Measurements from ENCODE around the gene PPL. TPM values are rescaled to one million over a fixed set of nuclear protein-coding genes. Genes with fewer than 3 reads are reported as not detected.

Gene PPL
- total RNA-seq, 1 experiment from 2014 or later = 56.4 TPM

GRCh38 chr16:4882633-4883285, 54.2 kb downstream of the PPL start:
- CTCF ChIA-PET = no interaction called here
- no peak for TF ChIP-seq EGR1 (IDR thresholded peaks at IDR 0.05; ENCODE audit: low read depth)
- TF ChIP-seq ZBTB33 (IDR thresholded peaks at IDR 0.05; ENCODE audit: extremely low read depth, insufficient replicate concordance, low read length) = peak; percentile 16
- no peak for TF ChIP-seq EZH2 (IDR thresholded peaks at IDR 0.05)
- TF ChIP-seq EZH2phosphoT487 (IDR thresholded peaks at IDR 0.05; ENCODE audit: borderline replicate concordance) = no peak
- no peak for TF ChIP-seq REST (IDR thresholded peaks at IDR 0.05; ENCODE audit: low read depth)
- TF ChIP-seq POLR2A (IDR thresholded peaks at IDR 0.05; ENCODE audit: borderline replicate concordance, extremely low read depth, insufficient read depth, insufficient read length) = no peak
- peak; percentile 67 for TF ChIP-seq FOSL1 (IDR thresholded peaks at IDR 0.05; ENCODE audit: low read depth)
- TF ChIP-seq SP1 (IDR thresholded peaks at IDR 0.05; ENCODE audit: low read depth) = peak; percentile 83
- peak; percentile 95 for TF ChIP-seq SIN3A (IDR thresholded peaks at IDR 0.05; ENCODE audit: low read depth)
- TF ChIP-seq CEBPB (IDR thresholded peaks at IDR 0.05; ENCODE audit: low read depth) = peak; percentile 70
- TF ChIP-seq POLR2AphosphoS5 (IDR thresholded peaks at IDR 0.05; ENCODE audit: low read depth, low read length) = peak; percentile 75
- TF ChIP-seq CTCF (IDR thresholded peaks at IDR 0.05 in 2 of 3, conservative IDR thresholded peaks at IDR 0.05 in 1 of 3; ENCODE audit: borderline replicate concordance in 1 of 3, insufficient read depth in 1 of 3, low read depth in 2 of 3, low read length in 2 of 3) = no peak
- no peak; the same call in 1 of the 2 replicates for TF ChIP-seq ATF3 (IDR thresholded peaks at IDR 0.05)
- TF ChIP-seq TCF7L2 (IDR thresholded peaks at IDR 0.05; ENCODE audit: borderline replicate concordance, extremely low read depth, insufficient read depth, insufficient read length) = peak; percentile 54
- no peak for TF ChIP-seq ZNF274 (IDR thresholded peaks at IDR 0.05; ENCODE audit: low read depth, low read length)
- no peak for TF ChIP-seq YY1 (IDR thresholded peaks at IDR 0.05; ENCODE audit: extremely low read depth, insufficient replicate concordance, low read depth, low read length)
- TF ChIP-seq JUND (IDR thresholded peaks at IDR 0.05) = peak; percentile 78
- peak; percentile 75 for TF ChIP-seq CBX3 (IDR thresholded peaks at IDR 0.05; ENCODE audit: low read depth)
- peak; percentile 33; the same call in 1 of the 2 replicates for TF ChIP-seq RAD21 (IDR thresholded peaks at IDR 0.05; ENCODE audit: low read depth)
- no peak for TF ChIP-seq ELF1 (IDR thresholded peaks at IDR 0.05; ENCODE audit: borderline replicate concordance, low read depth)

More at GRCh38 chr16:4882633-4883285, 54.2 kb downstream of the PPL start:
- peak; percentile 92 for DNase-seq (ENCODE audit: low read depth, low spot score)
- H3K27ac ChIP-seq (ENCODE audit: low read depth, low read length) = peak overlapping the region; percentile 45; the same call in 1 of the 2 replicates
- RAD21 ChIA-PET (ENCODE audit: low non-redundant PET in 1 of 2, low total read pairs in 2 of 2, uncharacterized antibody in 2 of 2, unreplicated experiment in 2 of 2) = no interaction called here
- H3K9me2 ChIP-seq (ENCODE audit: insufficient read depth) = no peaks in the 10 kb centered on the region
- no peaks in the 10 kb centered on the region for H3K79me2 ChIP-seq (ENCODE audit: insufficient read depth, low read length)
- no peak overlapping the region for H2AFZ ChIP-seq (ENCODE audit: low read depth, low read length, poor library complexity, severe bottlenecking)
- H3K36me3 ChIP-seq (ENCODE audit: control insufficient read depth in 1 of 2, insufficient read depth in 2 of 2, low read length in 2 of 2) = peaks cover 37 to 49% of the 10 kb centered on the region in 2 experiments
- intact Hi-C loops (cut with micrococcal nuclease) = loop anchor here (1.0 to 2.0 kb wide), 2 partner anchors 63 to 74 kb away; no protein-coding TSS in a partner anchor
- TSS peak; percentile 42 for BruUV-seq (replicated peaks)
- peak; percentile 85 for ATAC-seq
- no peak overlapping the region for H3K4me3 ChIP-seq (replicated peaks in 1 of 2; ENCODE audit: low read depth in 1 of 2, low read length in 2 of 2)
- H3K27me3 ChIP-seq (ENCODE audit: insufficient read depth, low read length) = no peaks in the 10 kb centered on the region
- 0 out of 2 replicates have a peak overlapping the region, but pooled peaks have one; percentile 2 for H3K9ac ChIP-seq (ENCODE audit: low read length)
- H3K4me2 ChIP-seq (ENCODE audit: low read length) = peak overlapping the region; percentile 55
- no peaks in the 10 kb centered on the region; a peak in 1 of 4 replicates for H3K9me3 ChIP-seq (ENCODE audit: control insufficient read depth in 1 of 2, insufficient read depth in 1 of 2, low read depth in 1 of 2, low read length in 2 of 2)
- POLR2A ChIA-PET = no interaction called here
- peaks cover 8% of the 10 kb centered on the region; the same call in 1 of the 2 replicates for H4K20me1 ChIP-seq (ENCODE audit: insufficient read depth)
- H3K4me1 ChIP-seq (ENCODE audit: control insufficient read depth in 1 of 2, insufficient read depth in 2 of 2, low read length in 2 of 2) = peaks cover 21 to 27% of the 10 kb centered on the region in 2 experiments
